ENCODE data around the gene CSPG4. TPM values are rescaled to one million over a fixed set of nuclear protein-coding genes. Genes with fewer than 3 reads are reported as not detected.
"Not testable (repeated sequence)": the region's sequence is repeated elsewhere in the genome, so short reads cannot be mapped to it uniquely, and the experiment has no call there.

The CSPG4 gene
- total and polyA plus RNA-seq, 10 donors, result 0.89 to 28.6 (median 7.4) TPM

GRCh38 chr15:75745305-75745704, 32.7 kb upstream of the CSPG4 start:
- DNase-seq, result no peak
- H3K27ac ChIP-seq, result no peak overlapping the region
- H3K9me3 ChIP-seq, result no peaks in the 10 kb centered on the region
- peaks cover 0 to 16% (median 2%) of the 10 kb centered on the region in 6 donors for H3K4me1 ChIP-seq
- peaks cover 0 to 31% (median 0%) of the 10 kb centered on the region in 7 donors for H3K27me3 ChIP-seq (replicated peaks in 1 of 7)
- intact Hi-C loops (cut with DNase I; ENCODE audit: low total_unique reads), result no loop called here
- WGBS, 5 donors, result 73 to 91% (median 83%) methylated on average over 1 of the region's 1 CpG
- TF ChIP-seq CTCF (IDR thresholded peaks at IDR 0.05 in 8 of 11, conservative IDR thresholded peaks at IDR 0.05 in 3 of 11) (no peak), POLR2A (IDR thresholded peaks at IDR 0.05) (no peak), POLR2AphosphoS5 (IDR thresholded peaks at IDR 0.05) (no peak)
- no peak overlapping the region for H3K4me3 ChIP-seq
- no peaks in the 10 kb centered on the region for H3K36me3 ChIP-seq

- H3K4me3 ChIP-seq; DNase-seq; intact Hi-C loops (cut with DNase I; ENCODE audit: low total_unique reads); H3K36me3 ChIP-seq; H3K9me3 ChIP-seq; H3K27ac ChIP-seq: not testable (repeated sequence)
- Histone ChIP-seq H3K4me1 (peaks cover 0 to 21% (median 17%) of the 10 kb centered on the region in 6 donors), H3K27me3 (replicated peaks in 1 of 7) (peaks cover 0 to 48% (median 0%) of the 10 kb centered on the region in 7 donors)
- 91 to 97% (median 96%) methylated on average over 4 of the region's 4 CpGs for WGBS, 5 donors
These were observed 29.7 kb upstream of the CSPG4 start for GRCh38 chr15:75742346-75742745.

GRCh38 chr15:75739791-75740190, 27.1 kb upstream of the CSPG4 start:
- peaks cover 0 to 33% (median 0%) of the 10 kb centered on the region in 7 donors for H3K27me3 ChIP-seq (replicated peaks in 1 of 7)
- intact Hi-C loops (cut with DNase I; ENCODE audit: low total_unique reads), result no loop called here
- no peak overlapping the region for H3K27ac ChIP-seq
- H3K36me3 ChIP-seq, result no peaks in the 10 kb centered on the region
- DNase-seq, result no peak
- no peak overlapping the region for H3K4me3 ChIP-seq
- H3K4me1 ChIP-seq, result peaks cover 0 to 43% (median 23%) of the 10 kb centered on the region in 6 donors
- H3K9me3 ChIP-seq, result no peaks in the 10 kb centered on the region
- TF ChIP-seq POLR2A (IDR thresholded peaks at IDR 0.05) (no peak), CTCF (IDR thresholded peaks at IDR 0.05 in 8 of 11, conservative IDR thresholded peaks at IDR 0.05 in 3 of 11) (no peak), POLR2AphosphoS5 (IDR thresholded peaks at IDR 0.05) (no peak)
- WGBS, 5 donors, result 89 to 98% (median 95%) methylated on average over 4 to 5 of the region's 5 CpGs

GRCh38 chr15:75738647-75739325, 26.1 kb upstream of the CSPG4 start:
- WGBS, 5 donors, result 6 to 18% (median 7%) methylated on average over 21 to 54 of the region's 54 CpGs
- no peaks in the 10 kb centered on the region for H3K9me3 ChIP-seq
- H3K27ac ChIP-seq, result peak overlapping the region in 7 of 8 donors; percentile 22 to 80 (median 63)
- H3K36me3 ChIP-seq, result no peaks in the 10 kb centered on the region
- intact Hi-C loops (cut with DNase I; ENCODE audit: low total_unique reads), result no loop called here
- peak overlapping the region; percentile 71 to 91 (median 80) for H3K4me3 ChIP-seq
- TF ChIP-seq POLR2AphosphoS5 (IDR thresholded peaks at IDR 0.05) (peak; percentile 38 to 73 (median 64)), POLR2A (IDR thresholded peaks at IDR 0.05) (no peak), CTCF (IDR thresholded peaks at IDR 0.05 in 8 of 11, conservative IDR thresholded peaks at IDR 0.05 in 3 of 11) (peak in 1 of 11 experiments; percentile 14)
- peak; percentile 97 for DNase-seq
- peaks cover 0 to 53% (median 28%) of the 10 kb centered on the region in 6 donors for H3K4me1 ChIP-seq
- H3K27me3 ChIP-seq (replicated peaks in 1 of 7), result peaks cover 0 to 30% (median 0%) of the 10 kb centered on the region in 7 donors
